Subcutaneous adipose tissue (tissue), 4 donors: ENCODE measurements around the gene DNAH9. TPM values are rescaled to one million over a fixed set of nuclear protein-coding genes. Genes with fewer than 3 reads are reported as not detected.

ENCODE experiments used
- total RNA-seq, 4 donors: library from RNA; depleted of rRNA; stranded (reverse); fragments of >200 nt; gene quantifications; one replicate each; pipeline ENCODE4 v1.1.0, GENCODE V29; 2016
- TF ChIP-seq, protein P1 (sequence below): fragments of 450-650 bp; IDR thresholded peaks from one replicate; pipeline ENCODE4 v1.5.1; 2016; ENCODE audit warnings: low read depth, mild to moderate bottlenecking, control low read depth, antibody characterized with exemption, moderate library complexity

DNAH9 gene
- total RNA-seq, 4 donors from 2014 or later: 1.5 to 8.9 (median 4.1) TPM

DNA sequence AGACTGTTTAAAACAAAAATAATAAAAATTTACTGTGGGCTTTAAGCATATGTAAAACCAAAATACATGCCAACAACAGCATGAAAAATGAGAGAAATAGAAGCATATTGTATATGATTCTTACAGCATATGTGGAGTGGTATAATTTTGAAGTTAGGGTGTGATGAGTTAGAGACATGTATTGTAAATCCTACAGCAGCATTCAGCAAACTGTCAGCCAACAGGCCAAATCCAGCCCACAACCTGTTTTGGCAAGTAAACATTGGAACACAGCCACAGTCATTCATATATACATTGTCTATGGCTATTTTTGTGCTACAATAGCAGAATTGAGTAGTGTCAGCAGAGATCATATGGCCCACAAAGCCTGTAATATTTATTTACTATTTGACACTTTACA is 356.7 kb downstream of the DNAH9 start:
- TF ChIP-seq, protein P1, sequence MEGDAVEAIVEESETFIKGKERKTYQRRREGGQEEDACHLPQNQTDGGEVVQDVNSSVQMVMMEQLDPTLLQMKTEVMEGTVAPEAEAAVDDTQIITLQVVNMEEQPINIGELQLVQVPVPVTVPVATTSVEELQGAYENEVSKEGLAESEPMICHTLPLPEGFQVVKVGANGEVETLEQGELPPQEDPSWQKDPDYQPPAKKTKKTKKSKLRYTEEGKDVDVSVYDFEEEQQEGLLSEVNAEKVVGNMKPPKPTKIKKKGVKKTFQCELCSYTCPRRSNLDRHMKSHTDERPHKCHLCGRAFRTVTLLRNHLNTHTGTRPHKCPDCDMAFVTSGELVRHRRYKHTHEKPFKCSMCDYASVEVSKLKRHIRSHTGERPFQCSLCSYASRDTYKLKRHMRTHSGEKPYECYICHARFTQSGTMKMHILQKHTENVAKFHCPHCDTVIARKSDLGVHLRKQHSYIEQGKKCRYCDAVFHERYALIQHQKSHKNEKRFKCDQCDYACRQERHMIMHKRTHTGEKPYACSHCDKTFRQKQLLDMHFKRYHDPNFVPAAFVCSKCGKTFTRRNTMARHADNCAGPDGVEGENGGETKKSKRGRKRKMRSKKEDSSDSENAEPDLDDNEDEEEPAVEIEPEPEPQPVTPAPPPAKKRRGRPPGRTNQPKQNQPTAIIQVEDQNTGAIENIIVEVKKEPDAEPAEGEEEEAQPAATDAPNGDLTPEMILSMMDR: no peak

DNA sequence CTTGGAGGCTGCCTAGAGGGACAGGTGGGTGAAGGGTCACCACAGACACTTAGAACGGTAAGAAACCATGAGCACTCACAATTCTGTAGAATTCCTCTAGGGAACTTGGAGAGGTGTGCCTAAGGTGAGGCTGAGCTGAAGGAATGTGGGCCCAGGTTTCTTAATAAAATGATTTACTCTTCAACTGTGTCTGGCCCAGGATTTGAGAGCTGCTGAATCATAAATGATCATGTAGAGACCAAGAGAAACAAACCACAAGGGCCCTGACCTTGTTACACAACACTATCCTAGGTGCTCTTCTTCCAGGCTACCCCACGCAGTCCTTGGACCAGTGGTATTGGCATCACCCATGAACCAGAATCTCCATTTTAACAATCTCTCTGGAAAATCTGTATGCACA is 371.3 kb downstream of the DNAH9 start:
- TF ChIP-seq, protein P1: no peak

DNA sequence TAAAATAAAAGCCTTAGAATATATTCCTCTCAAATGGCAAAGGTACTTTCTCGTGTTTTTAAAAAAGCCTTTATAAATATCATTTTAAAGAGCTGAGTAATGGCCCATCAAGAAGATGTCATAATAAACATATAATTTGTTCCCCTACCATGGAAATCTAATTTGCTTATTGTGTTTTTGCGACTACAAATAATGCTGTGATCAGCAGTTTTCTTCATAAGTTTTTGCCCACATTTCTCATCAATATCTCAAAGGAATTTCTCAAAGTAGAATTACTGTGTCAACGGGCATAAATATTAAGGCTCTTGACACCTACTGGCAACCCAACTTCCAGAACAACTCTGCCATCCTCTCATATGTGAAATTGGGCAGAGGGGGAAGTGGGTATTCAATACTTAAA is 381.5 kb downstream of the DNAH9 start:
- TF ChIP-seq, protein P1: no peak

DNA sequence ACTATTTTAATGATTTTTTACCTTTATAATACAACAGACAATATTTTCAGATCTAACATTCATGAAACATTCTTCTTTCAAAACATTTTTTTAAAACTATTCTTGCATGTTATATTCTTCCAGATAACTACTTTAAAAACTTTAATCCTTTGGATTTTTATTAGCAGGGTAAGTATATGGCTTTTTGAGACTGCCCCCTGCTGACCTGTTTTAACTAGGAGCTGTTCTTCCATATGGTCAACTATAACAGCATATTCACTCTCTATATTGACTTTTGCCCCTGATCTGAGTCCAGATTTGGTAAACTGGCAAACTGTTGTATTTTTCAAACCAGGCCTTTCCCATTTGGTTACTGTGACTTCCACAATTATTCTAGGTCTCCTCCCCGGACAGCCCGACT is 382.5 kb downstream of the DNAH9 start:
- TF ChIP-seq, protein P1: no peak

DNA sequence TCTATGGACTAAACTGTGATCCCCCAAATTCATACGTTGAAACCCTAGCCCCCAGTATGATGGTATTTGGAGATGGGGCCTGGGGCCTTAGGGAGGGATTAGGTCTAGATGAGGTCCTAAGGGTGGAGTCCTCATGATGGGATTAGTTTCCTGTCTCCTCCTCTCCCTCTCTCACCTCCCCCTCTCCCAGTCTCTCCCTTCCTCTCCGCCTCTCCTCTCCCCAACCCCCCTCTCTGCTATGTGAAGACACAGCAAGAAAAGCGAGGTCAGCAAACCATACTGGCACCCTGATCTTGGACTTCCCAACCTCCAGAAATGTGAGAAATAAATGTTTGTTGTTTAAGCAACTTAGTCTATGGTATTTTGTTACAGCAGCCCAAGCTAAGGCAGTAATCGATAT is 383.6 kb downstream of the DNAH9 start:
- TF ChIP-seq, protein P1: no peak

DNA sequence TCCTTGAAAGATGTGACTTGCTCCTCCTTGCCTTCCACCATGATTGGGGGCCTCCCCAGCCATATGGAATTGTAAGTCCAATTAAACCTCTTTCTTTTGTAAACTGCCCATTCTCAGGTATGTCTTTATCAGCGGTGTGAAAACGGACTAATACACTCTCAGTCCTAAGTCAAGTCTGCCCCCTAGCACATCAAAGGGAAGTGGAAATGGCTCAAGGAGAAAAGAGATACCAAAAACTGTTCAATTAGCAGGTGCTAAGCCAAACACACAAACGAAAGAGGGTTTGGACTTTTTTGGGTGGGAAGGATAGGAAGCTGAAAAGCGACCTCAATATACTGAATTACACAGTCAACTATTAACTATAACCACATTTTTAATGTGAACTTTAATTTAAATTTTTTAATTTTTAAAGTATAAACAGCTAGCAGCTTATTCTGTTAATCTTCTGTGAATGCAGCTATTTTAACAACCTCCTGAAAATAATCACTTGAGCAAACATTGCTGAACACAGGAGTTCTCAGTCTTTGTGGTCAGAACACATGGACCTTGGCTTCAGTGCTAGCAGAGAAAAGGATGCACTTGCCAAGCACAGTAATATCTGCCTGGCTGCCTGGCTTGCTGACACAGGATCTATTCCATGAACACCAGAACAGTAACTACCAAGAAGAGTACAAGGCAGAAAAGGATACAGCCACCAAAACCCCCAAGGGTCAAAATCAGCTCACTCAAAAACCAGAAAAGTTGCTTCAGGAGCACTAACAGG is 388.1 kb downstream of the DNAH9 start:
- TF ChIP-seq, protein P1: no peak

DNA sequence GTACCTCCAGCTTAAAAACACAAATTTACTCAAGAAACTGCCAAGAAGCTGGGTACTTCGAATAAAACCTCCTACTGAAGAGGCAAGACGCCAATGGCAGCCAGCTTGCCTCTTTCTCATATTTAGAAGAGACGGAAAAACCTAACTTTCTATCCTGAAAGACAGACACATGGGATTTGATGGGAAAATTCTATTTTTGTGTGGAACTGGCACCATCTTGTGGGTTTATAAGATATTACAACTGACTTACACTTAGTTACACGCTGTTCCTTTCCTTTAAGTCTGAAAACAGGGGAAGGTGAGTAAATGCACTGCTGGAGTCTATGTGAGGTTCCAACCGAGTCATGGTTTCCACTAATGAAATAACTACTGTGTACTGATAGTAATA is 388.7 kb downstream of the DNAH9 start:
- TF ChIP-seq, protein P1: no peak
